ENCODE measurements around the gene GMDS. TPM values are rescaled to one million over a fixed set of nuclear protein-coding genes. Genes with fewer than 3 reads are reported as not detected.

Gene GMDS
- total RNA-seq, 1 experiment from 2014 or later: 35.0 TPM

DNA sequence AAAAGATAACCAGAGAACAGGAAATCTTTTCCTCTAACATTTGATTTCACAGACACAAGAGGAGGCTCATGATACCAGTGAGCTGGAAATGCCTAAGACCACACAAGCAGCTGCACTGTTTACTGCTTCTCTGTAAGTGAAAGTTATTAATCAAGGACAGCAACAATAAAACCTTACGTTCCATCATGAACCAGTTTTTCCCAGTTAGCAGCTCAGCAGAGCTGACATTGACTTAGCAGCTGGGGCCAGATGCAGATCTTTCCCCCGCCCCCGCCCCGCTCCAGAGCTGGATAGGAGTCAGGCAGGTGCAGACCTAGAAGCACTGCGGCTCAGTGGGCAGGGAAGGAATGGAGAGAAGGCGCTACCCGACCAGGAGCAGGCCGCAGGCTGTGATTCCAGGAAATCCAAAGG, 275.2 kb downstream of the GMDS start:
- H3K4me1 Mint-ChIP-seq: peaks cover 11% of the 10 kb centered on the region
- CTCF ChIA-PET: no interaction called here
- H3K9me3 Mint-ChIP-seq: no peaks in the 10 kb centered on the region
- H3K27me3 Mint-ChIP-seq (ENCODE audit: low read depth): no peaks in the 10 kb centered on the region
- no peak overlapping the region for H3K4me3 Mint-ChIP-seq
- TF ChIP-seq JAZF1 (CRISPR knock-in tag; IDR thresholded peaks at IDR 0.05): no peak
- TF ChIP-seq RORB (CRISPR knock-in tag; IDR thresholded peaks at IDR 0.05): no peak
- no peak for TF ChIP-seq ZNF219 (CRISPR knock-in tag; IDR thresholded peaks at IDR 0.05; ENCODE audit: borderline replicate concordance)
- TF ChIP-seq, protein P1, sequence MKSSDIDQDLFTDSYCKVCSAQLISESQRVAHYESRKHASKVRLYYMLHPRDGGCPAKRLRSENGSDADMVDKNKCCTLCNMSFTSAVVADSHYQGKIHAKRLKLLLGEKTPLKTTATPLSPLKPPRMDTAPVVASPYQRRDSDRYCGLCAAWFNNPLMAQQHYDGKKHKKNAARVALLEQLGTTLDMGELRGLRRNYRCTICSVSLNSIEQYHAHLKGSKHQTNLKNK (CRISPR knock-in tag; IDR thresholded peaks at IDR 0.05): no peak
- TF ChIP-seq NR2C2 (CRISPR knock-in tag; IDR thresholded peaks at IDR 0.05): no peak
- TF ChIP-seq EMX1 (CRISPR knock-in tag; IDR thresholded peaks at IDR 0.05): no peak
- TF ChIP-seq, protein P2, sequence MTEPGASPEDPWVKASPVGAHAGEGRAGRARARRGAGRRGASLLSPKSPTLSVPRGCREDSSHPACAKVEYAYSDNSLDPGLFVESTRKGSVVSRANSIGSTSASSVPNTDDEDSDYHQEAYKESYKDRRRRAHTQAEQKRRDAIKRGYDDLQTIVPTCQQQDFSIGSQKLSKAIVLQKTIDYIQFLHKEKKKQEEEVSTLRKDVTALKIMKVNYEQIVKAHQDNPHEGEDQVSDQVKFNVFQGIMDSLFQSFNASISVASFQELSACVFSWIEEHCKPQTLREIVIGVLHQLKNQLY (CRISPR knock-in tag; IDR thresholded peaks at IDR 0.05): no peak
- TF ChIP-seq, protein P3, sequence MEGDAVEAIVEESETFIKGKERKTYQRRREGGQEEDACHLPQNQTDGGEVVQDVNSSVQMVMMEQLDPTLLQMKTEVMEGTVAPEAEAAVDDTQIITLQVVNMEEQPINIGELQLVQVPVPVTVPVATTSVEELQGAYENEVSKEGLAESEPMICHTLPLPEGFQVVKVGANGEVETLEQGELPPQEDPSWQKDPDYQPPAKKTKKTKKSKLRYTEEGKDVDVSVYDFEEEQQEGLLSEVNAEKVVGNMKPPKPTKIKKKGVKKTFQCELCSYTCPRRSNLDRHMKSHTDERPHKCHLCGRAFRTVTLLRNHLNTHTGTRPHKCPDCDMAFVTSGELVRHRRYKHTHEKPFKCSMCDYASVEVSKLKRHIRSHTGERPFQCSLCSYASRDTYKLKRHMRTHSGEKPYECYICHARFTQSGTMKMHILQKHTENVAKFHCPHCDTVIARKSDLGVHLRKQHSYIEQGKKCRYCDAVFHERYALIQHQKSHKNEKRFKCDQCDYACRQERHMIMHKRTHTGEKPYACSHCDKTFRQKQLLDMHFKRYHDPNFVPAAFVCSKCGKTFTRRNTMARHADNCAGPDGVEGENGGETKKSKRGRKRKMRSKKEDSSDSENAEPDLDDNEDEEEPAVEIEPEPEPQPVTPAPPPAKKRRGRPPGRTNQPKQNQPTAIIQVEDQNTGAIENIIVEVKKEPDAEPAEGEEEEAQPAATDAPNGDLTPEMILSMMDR (IDR thresholded peaks at IDR 0.05): no peak
- no peak for TF ChIP-seq ZNF232 (CRISPR knock-in tag; IDR thresholded peaks at IDR 0.05)
- H3K36me3 Mint-ChIP-seq: no peaks in the 10 kb centered on the region
- DNase-seq (ENCODE audit: low spot score) (peak; percentile 22), ATAC-seq (peak; percentile 48)
- POLR2A ChIA-PET: interaction anchor here (0.6 kb wide), 1 partner anchor 648 kb away, joined by 3 read pairs; no protein-coding TSS in a partner anchor
- H3K27ac Mint-ChIP-seq: no peak overlapping the region

DNA sequence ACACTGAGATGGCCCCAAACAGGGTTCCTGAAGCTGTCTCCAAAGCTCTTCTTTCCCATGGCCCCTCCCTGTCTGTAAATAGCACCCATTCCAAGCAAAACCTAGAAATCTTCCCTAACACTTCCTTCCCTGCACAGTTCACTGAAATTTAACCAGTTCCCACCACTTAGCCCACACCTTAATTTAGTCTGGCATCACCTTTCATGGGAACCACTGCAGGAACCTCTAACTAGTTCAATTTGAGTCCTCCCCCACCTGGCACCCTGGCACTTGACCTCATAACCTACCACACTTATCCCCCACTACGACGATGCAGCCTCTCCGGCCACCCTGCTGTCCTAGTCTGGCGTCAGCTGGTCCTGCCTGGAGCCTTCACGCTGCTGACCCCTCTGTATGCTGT, 278.7 kb downstream of the GMDS start:
- Mint-ChIP-seq H3K4me1 (peaks cover 25% of the 10 kb centered on the region), H3K27ac (no peak overlapping the region; the same call in 1 of the 2 replicates), H3K36me3 (no peaks in the 10 kb centered on the region), H3K9me3 (no peaks in the 10 kb centered on the region), H3K27me3 (ENCODE audit: low read depth) (no peaks in the 10 kb centered on the region), H3K4me3 (no peak overlapping the region)
- ChIA-PET CTCF (no interaction called here), POLR2A (no interaction called here)
- TF ChIP-seq SP1 (CRISPR knock-in tag; conservative IDR thresholded peaks at IDR 0.05) (no peak), FOXK1 (CRISPR knock-in tag; IDR thresholded peaks at IDR 0.05) (no peak), PRRX2 (CRISPR knock-in tag; IDR thresholded peaks at IDR 0.05) (no peak)
- TF ChIP-seq, protein P4, sequence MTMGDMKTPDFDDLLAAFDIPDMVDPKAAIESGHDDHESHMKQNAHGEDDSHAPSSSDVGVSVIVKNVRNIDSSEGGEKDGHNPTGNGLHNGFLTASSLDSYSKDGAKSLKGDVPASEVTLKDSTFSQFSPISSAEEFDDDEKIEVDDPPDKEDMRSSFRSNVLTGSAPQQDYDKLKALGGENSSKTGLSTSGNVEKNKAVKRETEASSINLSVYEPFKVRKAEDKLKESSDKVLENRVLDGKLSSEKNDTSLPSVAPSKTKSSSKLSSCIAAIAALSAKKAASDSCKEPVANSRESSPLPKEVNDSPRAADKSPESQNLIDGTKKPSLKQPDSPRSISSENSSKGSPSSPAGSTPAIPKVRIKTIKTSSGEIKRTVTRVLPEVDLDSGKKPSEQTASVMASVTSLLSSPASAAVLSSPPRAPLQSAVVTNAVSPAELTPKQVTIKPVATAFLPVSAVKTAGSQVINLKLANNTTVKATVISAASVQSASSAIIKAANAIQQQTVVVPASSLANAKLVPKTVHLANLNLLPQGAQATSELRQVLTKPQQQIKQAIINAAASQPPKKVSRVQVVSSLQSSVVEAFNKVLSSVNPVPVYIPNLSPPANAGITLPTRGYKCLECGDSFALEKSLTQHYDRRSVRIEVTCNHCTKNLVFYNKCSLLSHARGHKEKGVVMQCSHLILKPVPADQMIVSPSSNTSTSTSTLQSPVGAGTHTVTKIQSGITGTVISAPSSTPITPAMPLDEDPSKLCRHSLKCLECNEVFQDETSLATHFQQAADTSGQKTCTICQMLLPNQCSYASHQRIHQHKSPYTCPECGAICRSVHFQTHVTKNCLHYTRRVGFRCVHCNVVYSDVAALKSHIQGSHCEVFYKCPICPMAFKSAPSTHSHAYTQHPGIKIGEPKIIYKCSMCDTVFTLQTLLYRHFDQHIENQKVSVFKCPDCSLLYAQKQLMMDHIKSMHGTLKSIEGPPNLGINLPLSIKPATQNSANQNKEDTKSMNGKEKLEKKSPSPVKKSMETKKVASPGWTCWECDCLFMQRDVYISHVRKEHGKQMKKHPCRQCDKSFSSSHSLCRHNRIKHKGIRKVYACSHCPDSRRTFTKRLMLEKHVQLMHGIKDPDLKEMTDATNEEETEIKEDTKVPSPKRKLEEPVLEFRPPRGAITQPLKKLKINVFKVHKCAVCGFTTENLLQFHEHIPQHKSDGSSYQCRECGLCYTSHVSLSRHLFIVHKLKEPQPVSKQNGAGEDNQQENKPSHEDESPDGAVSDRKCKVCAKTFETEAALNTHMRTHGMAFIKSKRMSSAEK (CRISPR knock-in tag; IDR thresholded peaks at IDR 0.05; ENCODE audit: borderline replicate concordance): no peak
- TF ChIP-seq, protein P5, sequence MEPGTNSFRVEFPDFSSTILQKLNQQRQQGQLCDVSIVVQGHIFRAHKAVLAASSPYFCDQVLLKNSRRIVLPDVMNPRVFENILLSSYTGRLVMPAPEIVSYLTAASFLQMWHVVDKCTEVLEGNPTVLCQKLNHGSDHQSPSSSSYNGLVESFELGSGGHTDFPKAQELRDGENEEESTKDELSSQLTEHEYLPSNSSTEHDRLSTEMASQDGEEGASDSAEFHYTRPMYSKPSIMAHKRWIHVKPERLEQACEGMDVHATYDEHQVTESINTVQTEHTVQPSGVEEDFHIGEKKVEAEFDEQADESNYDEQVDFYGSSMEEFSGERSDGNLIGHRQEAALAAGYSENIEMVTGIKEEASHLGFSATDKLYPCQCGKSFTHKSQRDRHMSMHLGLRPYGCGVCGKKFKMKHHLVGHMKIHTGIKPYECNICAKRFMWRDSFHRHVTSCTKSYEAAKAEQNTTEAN (CRISPR knock-in tag; IDR thresholded peaks at IDR 0.05): no peak
- ATAC-seq: no peak
- DNase-seq (ENCODE audit: low spot score): no peak

DNA sequence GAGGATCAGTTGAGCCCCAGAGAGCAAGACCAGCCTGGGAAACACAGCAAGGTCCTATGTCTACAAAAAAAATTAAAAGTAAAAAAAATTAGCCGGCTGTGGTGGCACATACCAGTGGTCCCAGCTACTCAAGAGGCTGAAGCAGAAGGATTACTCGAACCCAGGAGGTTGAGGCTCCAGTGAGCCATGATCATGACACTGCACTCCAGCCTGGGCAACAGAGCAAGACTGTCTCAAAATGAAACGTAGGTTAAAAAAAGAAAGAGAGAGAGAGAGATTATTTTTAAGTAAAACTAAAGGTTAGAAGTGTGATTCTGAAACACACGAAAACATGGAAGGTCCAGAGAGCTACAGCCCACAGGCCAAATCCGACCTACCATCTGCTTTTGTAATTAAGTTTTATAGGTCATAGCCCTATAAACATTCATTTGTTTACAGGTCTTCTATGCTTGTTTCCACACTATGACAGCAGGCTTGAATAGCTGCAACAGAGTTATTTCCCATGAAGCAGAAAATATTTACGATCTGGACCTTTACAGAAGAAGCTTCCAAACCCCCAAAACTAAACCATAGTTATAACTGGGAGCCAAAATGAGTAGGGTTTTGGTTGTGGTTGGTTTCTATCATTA, 279.7 kb downstream of the GMDS start:
- H3K27ac Mint-ChIP-seq: no peak overlapping the region
- CTCF ChIA-PET: no interaction called here
- peaks cover 27% of the 10 kb centered on the region for H3K4me1 Mint-ChIP-seq
- H3K27me3 Mint-ChIP-seq (ENCODE audit: low read depth): no peaks in the 10 kb centered on the region
- DNase-seq (ENCODE audit: low spot score) (no peak), ATAC-seq (no peak)
- no peaks in the 10 kb centered on the region for H3K36me3 Mint-ChIP-seq
- H3K4me3 Mint-ChIP-seq: no peak overlapping the region
- POLR2A ChIA-PET: no interaction called here
- H3K9me3 Mint-ChIP-seq: no peaks in the 10 kb centered on the region
- TF ChIP-seq, protein P1 (CRISPR knock-in tag; IDR thresholded peaks at IDR 0.05): no peak
- no peak for TF ChIP-seq RELA (CRISPR knock-in tag; IDR thresholded peaks at IDR 0.05; ENCODE audit: borderline replicate concordance)
- TF ChIP-seq ZNF138 (CRISPR knock-in tag; conservative IDR thresholded peaks at IDR 0.05): no peak
- no peak for TF ChIP-seq OVOL2 (CRISPR knock-in tag; IDR thresholded peaks at IDR 0.05; ENCODE audit: borderline replicate concordance)
- TF ChIP-seq, protein P6, sequence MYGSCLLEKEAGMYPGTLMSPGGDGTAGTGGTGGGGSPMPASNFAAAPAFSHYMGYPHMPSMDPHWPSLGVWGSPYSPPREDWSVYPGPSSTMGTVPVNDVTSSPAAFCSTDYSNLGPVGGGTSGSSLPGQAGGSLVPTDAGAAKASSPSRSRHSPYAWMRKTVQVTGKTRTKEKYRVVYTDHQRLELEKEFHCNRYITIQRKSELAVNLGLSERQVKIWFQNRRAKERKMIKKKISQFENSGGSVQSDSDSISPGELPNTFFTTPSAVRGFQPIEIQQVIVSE (CRISPR knock-in tag; IDR thresholded peaks at IDR 0.05; ENCODE audit: borderline replicate concordance): no peak
- TF ChIP-seq, protein P5 (CRISPR knock-in tag; IDR thresholded peaks at IDR 0.05): no peak
- TF ChIP-seq RORB (CRISPR knock-in tag; IDR thresholded peaks at IDR 0.05): no peak
- TF ChIP-seq CBFB (CRISPR knock-in tag; IDR thresholded peaks at IDR 0.05; ENCODE audit: low read depth): no peak
- TF ChIP-seq, protein P7, sequence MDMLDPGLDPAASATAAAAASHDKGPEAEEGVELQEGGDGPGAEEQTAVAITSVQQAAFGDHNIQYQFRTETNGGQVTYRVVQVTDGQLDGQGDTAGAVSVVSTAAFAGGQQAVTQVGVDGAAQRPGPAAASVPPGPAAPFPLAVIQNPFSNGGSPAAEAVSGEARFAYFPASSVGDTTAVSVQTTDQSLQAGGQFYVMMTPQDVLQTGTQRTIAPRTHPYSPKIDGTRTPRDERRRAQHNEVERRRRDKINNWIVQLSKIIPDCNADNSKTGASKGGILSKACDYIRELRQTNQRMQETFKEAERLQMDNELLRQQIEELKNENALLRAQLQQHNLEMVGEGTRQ (CRISPR knock-in tag; IDR thresholded peaks at IDR 0.05): no peak

Data from WTC11 (cell line).